Retina (tissue), 1 donor: ENCODE results near the gene CPTP.

Experiments used
- DNase-seq: peaks from one replicate; pipeline ENCODE4 v3.0.0-alpha.2; 2016

Gene CPTP

DNA sequence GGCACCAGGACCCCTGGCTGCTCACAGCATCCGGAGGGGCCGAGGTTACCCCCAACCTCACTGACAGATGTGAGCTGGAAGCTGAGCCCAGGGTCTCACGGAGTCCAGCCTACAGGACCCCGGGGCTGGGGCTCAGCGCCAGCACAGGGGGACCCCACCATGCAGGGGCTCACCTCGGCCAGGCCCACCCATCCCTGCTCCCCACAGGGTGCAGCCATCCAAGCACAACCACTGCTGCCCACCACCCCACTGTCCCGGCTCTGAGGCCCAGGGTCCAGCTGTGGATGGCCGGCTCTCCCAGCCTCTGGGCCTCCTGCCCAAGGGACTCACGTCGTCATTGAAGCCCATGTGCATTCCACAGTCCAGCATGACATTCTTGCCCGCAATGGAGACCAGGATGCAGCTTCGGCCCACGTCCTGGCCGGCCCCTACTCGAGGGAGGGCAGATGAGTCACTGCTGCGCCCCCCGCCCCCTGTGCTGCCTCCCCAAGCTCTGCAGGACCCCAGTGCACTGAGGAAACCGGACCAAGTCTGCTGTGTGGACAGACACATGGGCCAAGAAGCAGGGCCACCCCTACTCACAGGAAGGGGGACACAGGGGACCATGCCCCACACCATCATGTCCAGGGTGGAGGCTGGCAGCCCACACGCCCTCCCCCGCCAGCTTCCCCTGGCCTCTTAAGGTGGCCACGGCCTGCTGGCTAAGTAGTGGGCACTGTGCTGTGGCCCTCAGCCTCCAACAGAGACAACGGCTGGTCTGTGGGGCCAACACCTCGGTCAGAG, 3.7 kb upstream of the CPTP start:
- DNase-seq, result no peak

DNA sequence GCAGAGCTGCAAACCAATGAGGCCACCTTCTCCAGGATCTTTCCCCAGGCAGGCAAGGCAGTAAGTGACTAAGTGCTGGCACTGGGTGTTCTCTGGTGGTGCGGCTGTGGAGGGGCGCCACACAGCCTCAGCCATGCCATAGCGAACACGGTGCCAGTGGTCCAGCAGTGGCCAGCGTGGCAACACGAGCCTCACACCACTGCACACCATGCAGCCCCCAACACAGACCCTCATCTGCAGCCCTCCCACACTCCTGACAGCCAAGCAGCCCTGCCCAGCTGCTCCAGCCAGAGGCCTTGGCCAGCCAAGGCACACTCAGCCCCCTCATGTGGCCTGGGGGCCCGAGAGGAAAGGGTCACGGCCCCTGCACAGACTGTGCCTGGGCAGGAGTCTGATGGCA, 3.1 kb upstream of the CPTP start:
- no peak for DNase-seq

DNA sequence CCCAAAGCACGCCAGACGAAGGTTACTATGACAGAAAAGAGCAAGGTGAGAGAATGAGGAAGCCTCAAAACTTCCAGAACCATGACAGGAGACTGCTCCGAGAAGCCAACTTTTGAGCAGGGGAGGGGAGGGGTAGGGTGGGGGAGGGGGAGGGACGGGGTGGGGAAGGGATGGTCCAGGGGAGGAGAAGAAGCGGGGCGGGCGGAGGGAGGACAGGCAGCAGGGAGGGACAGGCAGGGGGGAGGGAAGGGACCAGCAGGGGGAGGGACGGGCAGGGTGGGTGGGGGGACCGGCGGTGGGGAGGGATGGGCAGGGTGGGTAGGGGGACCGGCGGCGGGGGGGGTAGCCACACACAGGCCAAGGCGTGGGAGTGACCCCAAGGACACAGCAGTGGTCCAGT, 2.2 kb upstream of the CPTP start:
- no peak for DNase-seq

DNA sequence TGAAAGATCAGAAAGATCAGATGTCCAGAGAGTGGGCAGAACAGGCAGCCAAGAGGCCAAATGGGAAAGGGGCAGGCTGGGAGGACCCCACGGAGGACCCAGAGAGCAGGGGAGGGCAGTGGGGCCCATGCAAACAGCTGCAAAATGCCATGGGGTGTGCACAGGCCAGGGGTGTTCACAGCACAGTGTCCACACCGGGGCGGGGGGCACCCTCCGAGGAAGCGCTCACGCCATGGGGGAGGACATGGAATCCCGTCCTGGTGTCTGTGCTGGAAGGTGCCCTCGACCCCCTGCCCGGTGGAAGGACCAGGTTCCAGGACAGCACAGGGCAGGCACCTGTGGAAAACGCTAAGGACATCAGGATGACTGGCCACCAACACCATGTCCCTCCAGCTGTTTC, 1.6 kb upstream of the CPTP start:
- DNase-seq, result no peak

DNA sequence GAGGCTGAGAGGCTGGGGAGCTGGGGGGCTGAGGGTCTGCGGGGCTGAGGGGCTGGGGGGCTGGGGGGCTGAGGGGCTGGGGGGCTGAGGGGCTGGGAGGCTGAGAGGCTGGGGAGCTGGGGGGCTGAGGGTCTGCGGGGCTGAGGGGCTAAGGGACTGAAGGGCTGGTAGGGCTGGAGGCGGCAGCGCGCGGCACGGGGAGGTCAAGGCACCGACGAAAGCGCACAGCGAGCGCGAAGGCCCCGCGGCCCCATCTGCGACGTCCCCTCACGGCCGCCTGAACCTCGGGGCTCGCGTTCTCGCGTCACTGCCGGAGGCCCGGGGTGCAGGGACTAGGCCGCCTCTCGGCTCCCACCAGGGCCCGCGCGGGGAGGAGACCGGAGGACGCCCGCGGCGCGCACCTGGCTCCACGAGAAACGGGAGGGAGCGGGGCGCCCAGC, 498 bp upstream of the CPTP start:
- DNase-seq, result no peak

DNA sequence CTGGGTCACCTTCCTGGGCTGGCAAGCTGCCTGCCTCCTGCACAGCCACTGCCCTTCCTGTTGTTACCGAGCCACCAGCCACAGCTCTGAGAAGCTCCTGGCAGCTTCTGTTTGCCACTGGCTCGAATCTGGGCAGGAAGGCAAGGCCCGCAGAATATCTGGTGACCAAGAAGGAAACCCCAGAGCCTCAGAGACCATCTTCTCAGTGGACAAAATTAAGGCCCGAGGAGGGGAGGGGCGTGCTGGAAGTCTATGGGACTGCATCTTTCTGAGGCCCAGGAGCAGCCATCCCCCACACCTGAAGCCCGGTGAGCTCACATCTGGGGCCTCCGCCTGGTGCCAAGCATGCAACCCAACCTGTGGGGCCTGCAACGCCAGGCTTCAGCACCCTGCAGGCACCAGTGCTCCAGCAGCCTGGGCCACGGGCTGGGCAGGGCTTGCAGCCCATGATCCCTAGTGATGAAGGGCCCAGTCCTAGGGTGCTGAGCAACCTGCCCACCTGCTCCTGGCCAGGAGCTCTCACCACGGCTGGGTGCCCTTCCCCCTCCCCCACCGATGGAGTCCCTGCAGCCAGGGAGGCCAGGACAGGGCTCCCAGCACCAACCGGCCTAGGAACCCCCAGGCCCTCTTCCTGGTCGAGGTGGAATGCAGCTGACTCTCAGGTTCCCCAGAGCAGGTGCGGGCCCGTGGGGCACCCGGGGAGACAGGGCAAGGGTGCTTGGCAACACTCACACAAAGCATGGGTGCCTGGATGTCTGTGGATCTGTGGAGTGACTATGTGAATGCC, 879 bp downstream of the CPTP start:
- no peak for DNase-seq

DNA sequence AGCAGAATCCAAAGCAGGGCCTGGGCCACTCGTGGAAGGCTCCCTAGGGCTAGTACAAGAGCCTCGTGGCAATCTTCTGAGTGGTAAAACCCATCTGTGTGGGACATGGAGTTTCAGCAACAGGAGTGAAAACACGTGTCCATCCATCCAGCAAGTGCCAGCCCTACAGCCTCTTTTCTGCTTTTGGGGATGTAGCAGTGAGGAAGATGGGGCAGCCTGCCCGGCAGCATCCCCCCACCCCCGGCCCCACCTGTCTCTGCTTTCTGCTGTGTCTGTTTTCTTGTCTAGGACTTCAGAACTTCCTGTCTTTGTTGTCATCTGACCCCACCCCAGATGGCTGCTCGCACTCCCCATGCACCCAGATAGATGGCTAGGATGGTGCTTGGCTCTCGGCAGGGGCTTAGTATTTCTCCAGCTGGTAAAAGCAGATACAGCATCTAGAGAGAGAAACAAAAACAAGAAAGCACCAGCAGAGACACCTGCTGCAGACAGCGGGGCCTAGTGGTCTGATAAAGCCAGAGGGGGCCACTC, 1.5 kb downstream of the CPTP start:
- DNase-seq, result no peak

DNA sequence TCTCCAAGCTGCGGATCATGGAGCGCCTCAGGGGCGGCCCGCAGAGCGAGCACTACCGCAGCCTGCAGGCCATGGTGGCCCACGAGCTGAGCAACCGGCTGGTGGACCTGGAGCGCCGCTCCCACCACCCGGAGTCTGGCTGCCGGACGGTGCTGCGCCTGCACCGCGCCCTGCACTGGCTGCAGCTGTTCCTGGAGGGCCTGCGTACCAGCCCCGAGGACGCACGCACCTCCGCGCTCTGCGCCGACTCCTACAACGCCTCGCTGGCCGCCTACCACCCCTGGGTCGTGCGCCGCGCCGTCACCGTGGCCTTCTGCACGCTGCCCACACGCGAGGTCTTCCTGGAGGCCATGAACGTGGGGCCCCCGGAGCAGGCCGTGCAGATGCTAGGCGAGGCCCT, 2.7 kb downstream of the CPTP start:
- DNase-seq, result no peak

DNA sequence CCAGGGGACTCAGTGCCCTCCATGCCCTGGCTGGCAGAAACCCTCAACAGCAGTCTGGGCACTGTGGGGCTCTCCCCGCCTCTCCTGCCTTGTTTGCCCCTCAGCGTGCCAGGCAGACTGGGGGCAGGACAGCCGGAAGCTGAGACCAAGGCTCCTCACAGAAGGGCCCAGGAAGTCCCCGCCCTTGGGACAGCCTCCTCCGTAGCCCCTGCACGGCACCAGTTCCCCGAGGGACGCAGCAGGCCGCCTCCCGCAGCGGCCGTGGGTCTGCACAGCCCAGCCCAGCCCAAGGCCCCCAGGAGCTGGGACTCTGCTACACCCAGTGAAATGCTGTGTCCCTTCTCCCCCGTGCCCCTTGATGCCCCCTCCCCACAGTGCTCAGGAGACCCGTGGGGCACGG, 3.7 kb downstream of the CPTP start:
- DNase-seq, result no peak

DNA sequence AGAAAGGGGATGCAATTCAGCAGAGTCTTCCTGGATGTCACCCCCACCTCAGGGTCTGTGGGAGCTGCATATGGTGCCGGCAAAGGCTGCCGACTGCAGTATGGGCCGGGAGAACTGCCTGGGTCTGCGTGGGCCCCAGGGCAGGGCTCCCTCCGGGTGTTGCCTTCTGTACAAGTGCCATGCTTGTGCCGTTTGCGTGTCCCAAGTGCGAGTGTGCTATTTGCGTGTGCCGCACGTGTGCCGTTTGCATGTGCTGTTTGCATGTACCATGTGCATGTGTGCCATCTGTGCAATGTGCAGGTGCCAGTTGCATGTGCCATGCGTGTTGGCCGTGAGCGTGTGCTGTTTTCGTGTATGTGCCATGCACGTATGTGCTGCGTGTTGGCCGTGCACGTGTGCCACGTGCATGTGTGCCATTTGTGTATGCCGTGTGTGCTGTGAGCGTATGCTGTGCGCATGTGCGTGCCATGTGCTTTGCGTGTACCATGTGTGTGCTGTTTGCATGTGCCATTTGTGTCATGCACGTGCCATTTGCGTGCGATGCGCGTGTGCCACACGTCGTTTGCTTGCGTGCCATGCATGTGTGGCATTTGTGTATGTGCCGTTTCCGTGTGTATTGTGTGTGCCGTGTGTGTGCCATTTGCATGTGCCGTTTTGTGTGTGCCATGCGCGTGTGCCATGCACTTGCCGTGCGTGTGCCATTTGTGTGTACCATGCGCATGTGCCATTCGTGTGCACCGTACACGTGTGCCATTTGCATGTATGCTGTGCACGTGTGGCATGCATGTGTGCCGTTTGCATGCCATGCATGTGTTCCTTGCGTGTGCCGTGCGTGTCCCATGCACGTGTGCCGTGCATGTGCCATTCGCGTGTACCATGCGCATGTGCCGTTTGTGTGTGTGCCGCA, 5.0 kb downstream of the CPTP start:
- DNase-seq, result no peak

DNA sequence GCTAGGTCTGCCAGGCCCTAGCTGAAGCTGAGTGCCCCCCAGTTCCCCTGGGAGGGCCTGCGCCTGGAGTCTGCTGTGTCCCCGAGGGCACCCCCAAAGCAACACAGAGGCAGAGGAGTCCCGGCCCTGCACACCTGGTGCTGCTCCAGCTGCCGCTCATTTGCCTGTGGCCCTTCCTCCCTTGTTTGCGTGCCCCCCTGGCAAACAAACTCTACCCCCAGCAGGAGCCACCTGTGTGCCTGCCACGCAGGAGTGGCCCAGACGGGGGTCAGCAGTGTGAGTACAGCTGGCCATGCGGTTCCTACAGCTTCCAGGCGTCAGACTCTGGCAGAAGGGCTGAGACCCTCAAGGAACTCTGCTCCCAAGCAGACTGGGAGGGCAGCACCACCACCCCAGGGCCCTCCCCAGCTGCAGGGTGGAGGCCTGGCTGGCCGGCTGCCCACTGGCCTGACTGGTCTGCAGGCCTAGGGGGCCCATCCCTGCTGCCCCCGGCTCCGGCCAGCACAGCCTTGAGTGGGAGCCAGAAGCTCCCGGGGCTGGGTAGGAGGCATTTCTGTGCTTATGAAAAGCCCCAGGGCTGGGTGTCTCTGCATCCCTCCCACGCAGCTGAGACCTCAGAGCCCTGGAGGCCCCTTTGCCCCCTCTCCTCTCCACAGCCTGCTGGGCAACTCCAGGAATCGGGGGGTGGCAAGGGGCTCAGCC, 5.9 kb downstream of the CPTP start:
- DNase-seq, result no peak

DNA sequence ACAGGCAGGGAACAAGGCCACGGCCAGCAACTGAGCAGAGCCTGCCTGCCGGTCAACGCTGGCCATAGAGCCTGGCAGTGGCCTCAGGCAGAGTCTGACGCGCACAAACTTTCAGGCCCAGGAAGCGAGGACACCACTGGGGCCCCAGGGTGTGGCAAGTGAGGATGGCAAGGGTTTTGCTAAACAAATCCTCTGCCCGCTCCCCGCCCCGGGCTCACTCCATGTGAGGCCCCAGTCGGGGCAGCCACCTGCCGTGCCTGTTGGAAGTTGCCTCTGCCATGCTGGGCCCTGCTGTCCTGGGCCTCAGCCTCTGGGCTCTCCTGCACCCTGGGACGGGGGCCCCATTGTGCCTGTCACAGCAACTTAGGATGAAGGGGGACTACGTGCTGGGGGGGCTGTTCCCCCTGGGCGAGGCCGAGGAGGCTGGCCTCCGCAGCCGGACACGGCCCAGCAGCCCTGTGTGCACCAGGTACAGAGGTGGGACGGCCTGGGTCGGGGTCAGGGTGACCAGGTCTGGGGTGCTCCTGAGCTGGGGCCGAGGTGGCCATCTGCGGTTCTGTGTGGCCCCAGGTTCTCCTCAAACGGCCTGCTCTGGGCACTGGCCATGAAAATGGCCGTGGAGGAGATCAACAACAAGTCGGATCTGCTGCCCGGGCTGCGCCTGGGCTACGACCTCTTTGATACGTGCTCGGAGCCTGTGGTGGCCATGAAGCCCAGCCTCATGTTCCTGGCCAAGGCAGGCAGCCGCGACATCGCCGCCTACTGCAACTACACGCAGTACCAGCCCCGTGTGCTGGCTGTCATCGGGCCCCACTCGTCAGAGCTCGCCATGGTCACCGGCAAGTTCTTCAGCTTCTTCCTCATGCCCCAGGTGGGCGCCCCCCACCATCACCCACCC, 6.7 kb downstream of the CPTP start, which contains the start of gene TAS1R3:
TSS of gene TAS1R3 (plus strand) at position 213 of the 898 bp plus-strand sequence. CDS start at position 279, 66 bp downstream.
- DNase-seq, result peak; percentile 48

DNA sequence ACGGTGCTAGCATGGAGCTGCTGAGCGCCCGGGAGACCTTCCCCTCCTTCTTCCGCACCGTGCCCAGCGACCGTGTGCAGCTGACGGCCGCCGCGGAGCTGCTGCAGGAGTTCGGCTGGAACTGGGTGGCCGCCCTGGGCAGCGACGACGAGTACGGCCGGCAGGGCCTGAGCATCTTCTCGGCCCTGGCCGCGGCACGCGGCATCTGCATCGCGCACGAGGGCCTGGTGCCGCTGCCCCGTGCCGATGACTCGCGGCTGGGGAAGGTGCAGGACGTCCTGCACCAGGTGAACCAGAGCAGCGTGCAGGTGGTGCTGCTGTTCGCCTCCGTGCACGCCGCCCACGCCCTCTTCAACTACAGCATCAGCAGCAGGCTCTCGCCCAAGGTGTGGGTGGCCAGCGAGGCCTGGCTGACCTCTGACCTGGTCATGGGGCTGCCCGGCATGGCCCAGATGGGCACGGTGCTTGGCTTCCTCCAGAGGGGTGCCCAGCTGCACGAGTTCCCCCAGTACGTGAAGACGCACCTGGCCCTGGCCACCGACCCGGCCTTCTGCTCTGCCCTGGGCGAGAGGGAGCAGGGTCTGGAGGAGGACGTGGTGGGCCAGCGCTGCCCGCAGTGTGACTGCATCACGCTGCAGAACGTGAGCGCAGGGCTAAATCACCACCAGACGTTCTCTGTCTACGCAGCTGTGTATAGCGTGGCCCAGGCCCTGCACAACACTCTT, 7.6 kb downstream of the CPTP start:
- DNase-seq, result no peak

DNA sequence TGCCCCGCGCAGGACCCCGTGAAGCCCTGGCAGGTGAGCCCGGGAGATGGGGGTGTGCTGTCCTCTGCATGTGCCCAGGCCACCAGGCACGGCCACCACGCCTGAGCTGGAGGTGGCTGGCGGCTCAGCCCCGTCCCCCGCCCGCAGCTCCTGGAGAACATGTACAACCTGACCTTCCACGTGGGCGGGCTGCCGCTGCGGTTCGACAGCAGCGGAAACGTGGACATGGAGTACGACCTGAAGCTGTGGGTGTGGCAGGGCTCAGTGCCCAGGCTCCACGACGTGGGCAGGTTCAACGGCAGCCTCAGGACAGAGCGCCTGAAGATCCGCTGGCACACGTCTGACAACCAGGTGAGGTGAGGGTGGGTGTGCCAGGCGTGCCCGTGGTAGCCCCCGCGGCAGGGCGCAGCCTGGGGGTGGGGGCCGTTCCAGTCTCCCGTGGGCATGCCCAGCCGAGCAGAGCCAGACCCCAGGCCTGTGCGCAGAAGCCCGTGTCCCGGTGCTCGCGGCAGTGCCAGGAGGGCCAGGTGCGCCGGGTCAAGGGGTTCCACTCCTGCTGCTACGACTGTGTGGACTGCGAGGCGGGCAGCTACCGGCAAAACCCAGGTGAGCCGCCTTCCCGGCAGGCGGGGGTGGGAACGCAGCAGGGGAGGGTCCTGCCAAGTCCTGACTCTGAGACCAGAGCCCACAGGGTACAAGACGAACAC, 8.3 kb downstream of the CPTP start:
- no peak for DNase-seq

DNA sequence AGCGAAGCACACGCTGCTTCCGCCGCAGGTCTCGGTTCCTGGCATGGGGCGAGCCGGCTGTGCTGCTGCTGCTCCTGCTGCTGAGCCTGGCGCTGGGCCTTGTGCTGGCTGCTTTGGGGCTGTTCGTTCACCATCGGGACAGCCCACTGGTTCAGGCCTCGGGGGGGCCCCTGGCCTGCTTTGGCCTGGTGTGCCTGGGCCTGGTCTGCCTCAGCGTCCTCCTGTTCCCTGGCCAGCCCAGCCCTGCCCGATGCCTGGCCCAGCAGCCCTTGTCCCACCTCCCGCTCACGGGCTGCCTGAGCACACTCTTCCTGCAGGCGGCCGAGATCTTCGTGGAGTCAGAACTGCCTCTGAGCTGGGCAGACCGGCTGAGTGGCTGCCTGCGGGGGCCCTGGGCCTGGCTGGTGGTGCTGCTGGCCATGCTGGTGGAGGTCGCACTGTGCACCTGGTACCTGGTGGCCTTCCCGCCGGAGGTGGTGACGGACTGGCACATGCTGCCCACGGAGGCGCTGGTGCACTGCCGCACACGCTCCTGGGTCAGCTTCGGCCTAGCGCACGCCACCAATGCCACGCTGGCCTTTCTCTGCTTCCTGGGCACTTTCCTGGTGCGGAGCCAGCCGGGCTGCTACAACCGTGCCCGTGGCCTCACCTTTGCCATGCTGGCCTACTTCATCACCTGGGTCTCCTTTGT, 9.1 kb downstream of the CPTP start:
- DNase-seq, result no peak

DNA sequence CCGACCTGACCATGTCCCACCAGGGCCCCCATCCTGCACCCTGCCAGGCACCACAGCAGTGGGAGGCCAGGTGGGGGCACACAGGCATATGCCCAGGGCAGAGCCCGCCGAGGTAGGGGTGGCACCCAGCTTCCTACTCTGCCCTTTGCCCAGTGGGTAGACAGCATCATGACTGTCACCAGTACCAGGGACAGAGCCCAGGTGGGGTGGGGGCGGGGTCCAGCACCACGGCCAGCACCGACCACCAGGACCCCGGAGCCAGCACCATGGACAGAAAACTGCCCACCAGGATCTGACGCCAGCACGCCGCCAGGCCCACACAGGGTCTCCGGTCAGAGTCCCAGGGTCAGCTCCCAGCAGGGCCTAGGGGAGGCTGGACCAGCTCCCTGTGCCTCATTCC, 10.2 kb downstream of the CPTP start:
- no peak for DNase-seq

DNA sequence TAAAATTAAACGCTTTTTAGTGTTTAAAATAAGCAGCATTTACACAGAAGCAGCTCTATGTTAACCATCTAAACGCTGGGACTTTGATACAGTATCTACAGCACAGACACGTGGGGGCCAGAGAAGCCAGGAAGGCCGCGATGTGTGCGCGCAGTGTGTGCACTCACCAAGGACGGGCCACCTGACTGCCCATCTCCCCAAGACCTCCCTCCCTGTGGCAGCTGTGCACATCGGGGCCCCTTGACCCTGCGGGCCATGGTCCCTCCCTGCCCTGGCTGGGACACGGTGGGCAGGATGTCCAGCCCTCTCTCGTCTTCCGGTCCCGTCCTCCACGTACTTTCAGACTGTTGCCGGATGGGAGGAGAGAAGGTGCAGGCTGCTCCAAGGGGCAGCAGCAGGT, 10.7 kb downstream of the CPTP start:
- DNase-seq, result no peak

DNA sequence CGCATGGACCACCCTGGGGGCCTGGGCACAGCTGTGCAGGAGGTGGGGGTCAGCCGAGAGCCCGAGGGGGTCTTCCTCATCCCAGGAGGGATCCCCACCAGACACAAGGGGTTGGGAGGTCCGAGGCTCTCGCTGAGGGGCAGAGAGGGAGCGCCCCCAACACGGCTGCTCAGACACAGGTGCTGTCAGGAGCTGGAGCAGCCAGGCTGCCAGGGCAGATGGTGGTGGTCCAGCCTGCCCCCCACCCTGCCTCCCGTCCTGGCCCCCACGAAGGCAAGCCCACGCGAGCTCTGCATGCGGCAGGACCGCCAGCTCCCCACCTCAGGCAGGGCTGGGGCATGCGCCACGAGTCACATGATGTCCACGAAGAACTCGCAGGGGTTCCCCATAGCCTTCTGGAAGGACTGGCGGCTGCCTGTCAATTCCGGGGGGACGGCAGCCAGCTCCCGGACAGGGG, 11.2 kb downstream of the CPTP start:
- DNase-seq, result no peak

DNA sequence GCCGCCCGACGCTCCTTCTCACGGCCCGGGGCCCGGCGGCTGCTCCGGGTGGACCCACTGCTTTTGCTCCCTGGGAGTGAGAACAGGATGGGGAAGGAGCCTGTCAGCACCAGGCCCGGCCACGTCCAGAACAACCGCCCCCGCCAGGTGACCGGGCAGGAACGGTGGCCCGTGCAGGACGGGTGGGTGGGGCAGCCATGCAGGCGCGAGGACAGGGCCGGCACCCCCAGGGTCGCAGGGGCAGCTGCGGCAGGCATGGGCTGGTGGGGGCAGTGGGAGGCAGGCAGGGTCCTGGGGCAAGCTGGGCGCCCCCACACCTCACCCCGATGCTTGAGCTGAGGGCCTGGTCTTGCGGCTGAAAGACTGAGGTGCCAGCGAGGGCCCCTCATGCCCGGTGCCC, 11.8 kb downstream of the CPTP start:
- no peak for DNase-seq
